ENCODE results near the gene TUBGCP2. TPM values are rescaled to one million over a fixed set of nuclear protein-coding genes. Genes with fewer than 3 reads are reported as not detected.
A peak's percentile ranks its signal among the peaks of the same experiment; 100 is the strongest.
"Not testable (repeated sequence)": the region's sequence is repeated elsewhere in the genome, so short reads cannot be mapped to it uniquely, and the experiment has no call there.

The TUBGCP2 gene
- total RNA-seq, 2 experiments from 2014 or later: 43.3 to 50.2 TPM

DNA sequence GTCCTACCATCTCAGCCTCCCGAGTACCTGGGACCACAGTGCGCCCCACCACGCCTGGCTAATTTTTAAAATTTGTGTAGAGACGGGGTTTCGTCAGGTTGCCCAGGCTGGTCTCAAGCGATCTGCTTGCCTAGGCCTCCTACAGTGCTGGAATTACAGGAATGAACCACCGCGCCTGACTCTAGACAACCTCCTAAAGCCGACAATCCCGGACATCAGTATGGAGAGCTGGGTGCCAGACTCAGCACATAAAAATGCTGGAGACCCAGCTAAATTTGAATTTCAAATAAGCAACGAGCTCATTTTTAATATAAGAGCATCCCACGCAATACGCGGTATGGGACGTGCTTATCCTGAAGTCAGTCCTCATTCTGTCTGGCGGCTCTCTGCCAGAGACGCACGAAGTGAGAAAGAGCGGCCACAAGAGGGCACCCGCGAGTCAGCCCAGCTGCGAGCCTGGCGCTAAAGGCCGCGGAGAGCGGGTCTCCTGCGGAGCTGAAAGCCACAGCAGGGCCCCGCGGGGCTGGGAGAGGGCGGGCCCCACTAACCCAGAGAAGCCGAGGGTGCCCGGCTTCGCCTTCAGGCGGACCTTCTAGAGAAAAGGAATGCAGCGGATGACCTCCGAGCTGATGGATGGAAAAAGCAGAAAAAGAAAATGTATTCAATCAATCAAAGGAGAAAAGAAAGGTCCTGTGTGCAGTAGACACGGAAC is 21.0 kb upstream of the TUBGCP2 start:
- H3K27ac Mint-ChIP-seq: no peak overlapping the region
- no peaks in the 10 kb centered on the region for H3K9me3 Mint-ChIP-seq (ENCODE audit: low read depth)
- ATAC-seq (peak; percentile 96), DNase-seq (peak; percentile 94)
- intact Hi-C loops (cut with DNase I, micrococcal nuclease): loop anchor here (1.0 to 5.0 kb wide), 7 partner anchors 44 to 193 kb away; partner anchors contain the start of genes MTG1 (in 2 of the 2) and ECHS1 (in 1 of the 2)
- ChIA-PET CTCF (interaction anchor here (0.6 to 1.8 kb wide), 26 partner anchors 9 to 289 kb away, joined by 3 to 14 read pairs (median 4); partner anchors contain the start of gene PRAP1), POLR2A (interaction anchor here (1.2 kb wide), 1 partner anchor 109 kb away, joined by 6 read pairs; no protein-coding TSS in a partner anchor)
- H3K4me1 Mint-ChIP-seq: peaks cover 10% of the 10 kb centered on the region
- H3K4me3 Mint-ChIP-seq: peak overlapping the region; percentile 23
- H3K36me3 Mint-ChIP-seq (ENCODE audit: low read depth): no peaks in the 10 kb centered on the region
- H3K27me3 Mint-ChIP-seq: peaks cover 31% of the 10 kb centered on the region

DNA sequence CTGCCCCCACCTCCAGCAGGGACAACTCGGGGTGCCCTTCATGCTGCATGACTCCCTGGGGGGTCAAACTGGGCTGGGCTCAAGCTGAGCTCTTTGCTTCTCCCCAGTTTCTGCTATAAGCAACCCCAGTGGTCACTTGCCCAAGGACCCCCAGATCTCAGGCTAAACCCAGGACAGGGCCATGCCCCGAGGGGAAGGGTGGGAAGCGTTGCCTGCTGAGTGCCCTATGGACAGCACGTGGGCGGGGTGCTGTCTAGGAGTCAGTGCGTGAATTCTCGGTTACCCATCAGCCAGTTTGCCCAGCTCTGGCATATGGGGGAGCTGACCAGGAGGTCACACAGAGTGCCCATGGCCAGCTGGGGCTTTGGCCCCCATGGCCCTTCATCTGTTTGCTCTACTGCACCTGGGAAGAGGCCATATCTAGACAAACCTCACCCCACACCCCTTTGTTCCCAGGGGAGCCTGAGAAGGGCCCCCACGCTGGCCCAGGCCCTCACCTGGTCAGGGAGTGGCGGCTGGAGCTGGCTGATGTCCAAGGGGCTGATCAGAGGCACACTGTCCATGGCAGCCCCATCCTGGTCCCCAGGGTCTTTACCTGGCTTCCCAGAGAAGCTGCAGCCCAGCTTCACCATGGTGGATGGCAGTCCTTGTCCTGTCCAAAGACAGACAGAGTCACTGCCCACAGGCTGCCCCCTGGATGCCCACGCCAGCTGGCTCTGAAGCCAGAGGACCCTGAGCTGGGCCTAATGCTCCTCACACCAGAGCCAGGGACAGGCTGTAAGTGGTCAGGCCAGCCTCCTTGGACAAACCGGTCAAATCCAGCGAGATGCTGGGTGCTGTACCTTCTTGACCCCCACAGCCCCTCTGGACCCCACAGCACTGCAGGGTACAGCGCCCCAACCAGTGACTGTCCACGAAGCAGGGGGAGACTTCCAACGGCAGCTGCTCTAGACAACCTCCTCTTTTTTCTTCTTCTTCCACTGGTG is 20.0 kb upstream of the TUBGCP2 start:
- Mint-ChIP-seq H3K4me3 (no peak overlapping the region), H3K36me3 (ENCODE audit: low read depth) (no peaks in the 10 kb centered on the region), H3K4me1 (peaks cover 10% of the 10 kb centered on the region), H3K27me3 (peaks cover 29% of the 10 kb centered on the region), H3K27ac (no peak overlapping the region), H3K9me3 (ENCODE audit: low read depth) (no peaks in the 10 kb centered on the region)
- intact Hi-C loops (cut with DNase I, micrococcal nuclease): loop anchor here (1.0 to 5.0 kb wide), 7 partner anchors 45 to 194 kb away; partner anchors contain the start of genes MTG1 (in 2 of the 2) and ECHS1 (in 1 of the 2)
- DNase-seq (no peak), ATAC-seq (no peak)
- ChIA-PET POLR2A (interaction anchor here (1.2 kb wide), 1 partner anchor 110 kb away, joined by 6 read pairs; no protein-coding TSS in a partner anchor), CTCF (interaction anchor here (0.6 to 1.8 kb wide), 24 partner anchors 8 to 698 kb away, joined by 3 to 14 read pairs (median 4); partner anchors contain the start of gene PRAP1)

DNA sequence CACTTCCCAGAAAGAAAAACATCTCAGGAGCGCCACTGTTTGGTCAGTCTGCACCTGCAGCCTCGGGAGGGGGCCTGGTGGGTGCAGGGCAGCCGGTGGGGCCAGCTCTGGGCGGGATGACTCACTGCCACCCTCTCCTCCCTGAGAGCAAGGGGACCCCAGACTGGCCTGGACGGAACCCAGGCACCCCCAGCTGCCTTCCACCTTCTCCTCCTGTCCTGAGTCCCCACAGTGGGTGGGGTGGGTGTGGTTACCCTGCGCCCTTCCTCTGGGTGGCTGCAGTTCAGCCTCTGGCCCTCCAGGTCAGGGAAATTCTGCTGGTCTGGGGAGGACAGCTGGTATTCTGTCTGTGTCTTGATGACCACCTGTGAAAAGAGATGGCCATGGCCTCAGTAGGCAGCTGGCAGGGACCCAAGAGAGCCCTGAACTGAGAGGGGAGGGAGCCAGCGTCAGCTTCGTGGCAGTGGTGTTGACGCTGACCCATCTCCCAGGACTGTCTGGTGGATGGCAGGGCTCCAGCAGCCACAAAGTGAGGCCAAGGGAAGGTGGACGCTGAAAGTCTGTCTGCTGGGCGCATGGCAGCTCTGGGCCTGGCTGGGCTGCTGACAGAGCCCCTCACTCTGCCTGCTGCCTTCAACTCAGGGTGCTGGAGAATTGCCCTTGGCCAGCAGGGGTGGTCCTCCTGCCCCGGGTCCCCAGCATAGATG is 19.1 kb upstream of the TUBGCP2 start:
- intact Hi-C loops (cut with DNase I, micrococcal nuclease): loop anchor here (2.0 to 5.0 kb wide), 3 partner anchors 64 to 194 kb away; partner anchors contain the start of gene MTG1 (in 1 of the 2)
- H3K4me1 Mint-ChIP-seq: peaks cover 10% of the 10 kb centered on the region
- ATAC-seq: no peak
- H3K27me3 Mint-ChIP-seq: peaks cover 25% of the 10 kb centered on the region
- H3K27ac Mint-ChIP-seq: no peak overlapping the region
- CTCF ChIA-PET: interaction anchor here (0.6 to 1.0 kb wide), 2 partner anchors 62 to 697 kb away, joined by 3 to 4 read pairs; no protein-coding TSS in a partner anchor
- no peaks in the 10 kb centered on the region for H3K9me3 Mint-ChIP-seq (ENCODE audit: low read depth)
- no peaks in the 10 kb centered on the region for H3K36me3 Mint-ChIP-seq (ENCODE audit: low read depth)
- POLR2A ChIA-PET: no interaction called here
- H3K4me3 Mint-ChIP-seq: no peak overlapping the region
- DNase-seq: no peak

DNA sequence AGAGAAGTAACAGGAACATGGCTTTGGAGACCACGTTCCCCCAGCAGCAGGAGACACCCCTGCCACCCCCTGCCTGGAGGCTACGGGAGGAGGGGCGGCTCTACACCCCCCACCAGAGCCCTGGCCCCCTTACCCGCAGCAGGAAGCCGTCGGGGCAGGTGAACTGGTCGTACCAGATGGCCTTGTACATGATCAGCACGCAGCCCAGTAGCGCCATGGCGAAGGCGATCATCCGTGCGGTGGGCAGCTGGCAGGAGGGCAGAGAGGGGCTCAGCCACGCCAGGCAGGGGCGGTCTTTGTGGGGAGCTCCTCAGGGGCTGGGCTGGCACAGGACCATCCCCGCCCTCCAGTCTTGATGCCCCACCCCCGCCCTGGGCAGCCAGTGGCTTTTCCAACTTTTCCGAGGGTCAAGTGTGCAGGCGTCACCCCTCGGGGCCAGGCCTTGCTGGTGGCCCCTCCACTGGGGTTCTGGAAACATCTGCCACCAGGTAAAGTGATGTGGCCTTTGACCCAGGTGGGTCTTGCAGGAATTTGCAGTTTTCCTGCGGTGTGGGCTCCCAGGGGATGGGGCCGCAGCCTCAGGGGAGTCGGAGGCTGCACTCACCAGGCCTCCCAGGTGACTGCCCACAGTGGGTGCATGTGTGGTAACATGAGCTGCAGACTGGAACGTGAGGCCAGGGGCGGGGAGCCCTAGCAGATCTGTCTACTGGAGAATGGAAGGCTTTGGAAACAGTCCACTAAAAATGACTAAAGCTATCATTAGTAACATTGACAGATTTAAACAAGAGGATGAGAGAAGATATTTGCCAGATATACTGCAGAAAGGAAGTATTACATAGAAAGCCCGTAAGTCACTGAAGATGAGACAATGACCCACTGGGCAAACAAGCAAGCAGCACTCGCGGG is 18.3 kb upstream of the TUBGCP2 start:
- ChIA-PET CTCF (interaction anchor here (1.0 kb wide), 1 partner anchor 63 kb away, joined by 3 read pairs; no protein-coding TSS in a partner anchor), POLR2A (no interaction called here)
- DNase-seq (no peak), ATAC-seq (no peak)
- H3K4me1 Mint-ChIP-seq: peaks cover 10% of the 10 kb centered on the region
- no peak overlapping the region for H3K4me3 Mint-ChIP-seq
- no peak overlapping the region for H3K27ac Mint-ChIP-seq
- intact Hi-C loops (cut with DNase I, micrococcal nuclease): loop anchor here in 1 of 2 experiments (5.0 kb wide), 2 partner anchors 65 to 195 kb away; partner anchors contain the start of gene MTG1
- H3K36me3 Mint-ChIP-seq (ENCODE audit: low read depth): no peaks in the 10 kb centered on the region
- H3K27me3 Mint-ChIP-seq: peaks cover 21% of the 10 kb centered on the region
- H3K9me3 Mint-ChIP-seq (ENCODE audit: low read depth): no peaks in the 10 kb centered on the region

DNA sequence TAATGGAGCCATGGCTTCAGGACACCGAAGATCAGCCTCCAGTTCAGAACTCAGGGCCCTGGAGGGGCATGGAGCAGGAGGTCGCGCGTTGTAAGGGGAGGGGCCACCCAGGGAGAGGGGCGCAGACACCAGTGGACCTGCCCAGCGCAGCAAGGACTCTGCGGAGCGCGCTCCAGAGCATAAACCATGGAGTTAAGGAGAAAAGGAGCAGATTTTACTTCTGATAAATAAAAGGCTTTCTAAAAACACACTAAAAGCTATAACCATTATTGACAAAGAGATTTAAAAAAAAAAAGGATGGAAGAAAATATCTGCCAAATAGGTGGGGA is 17.5 kb upstream of the TUBGCP2 start:
- intact Hi-C loops (cut with DNase I, micrococcal nuclease): loop anchor here in 1 of 2 experiments (5.0 kb wide), 2 partner anchors 66 to 196 kb away; partner anchors contain the start of gene MTG1
- DNase-seq: no peak
- no peaks in the 10 kb centered on the region for H3K36me3 Mint-ChIP-seq (ENCODE audit: low read depth)

DNA sequence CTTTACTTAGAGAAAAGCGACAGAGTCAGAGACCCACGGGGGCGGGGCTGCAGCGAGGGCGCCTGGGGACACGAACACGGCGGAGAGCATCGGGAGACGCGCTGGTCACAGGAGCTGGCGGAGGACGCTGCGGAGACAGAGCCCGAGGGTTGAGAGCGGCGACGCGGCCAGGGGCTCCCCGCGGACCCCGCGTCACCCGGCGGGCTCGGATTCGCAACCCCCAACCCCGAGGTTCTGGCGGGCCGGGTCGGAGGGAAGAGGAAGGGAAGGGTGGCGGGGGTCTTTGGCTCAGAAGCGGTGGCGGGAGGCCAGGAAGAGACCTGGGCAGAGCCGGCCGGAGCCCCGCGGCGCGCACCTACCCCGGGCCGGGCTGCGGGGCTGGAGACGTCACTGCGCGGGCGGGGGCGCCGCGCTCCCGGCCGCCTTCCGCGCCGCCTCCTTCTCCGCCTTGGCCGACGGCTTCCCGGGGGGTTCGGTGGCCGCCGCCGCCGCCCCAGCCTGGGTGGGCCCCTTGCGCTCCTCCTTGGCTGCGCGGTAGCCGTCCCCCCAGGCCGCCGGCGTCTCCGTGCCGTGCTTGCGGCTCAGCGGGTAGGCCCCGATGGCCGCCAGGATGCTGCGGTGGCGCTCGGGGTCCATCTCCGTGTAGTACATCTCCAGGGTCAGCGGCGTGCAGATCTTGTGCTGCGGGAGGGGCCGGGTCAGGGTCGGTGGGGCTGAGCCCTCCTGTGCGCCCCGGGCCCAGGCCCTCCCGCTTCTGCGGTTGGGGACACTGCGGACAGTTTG is 17.0 kb upstream of the TUBGCP2 start:
- peak; percentile 38 for DNase-seq
- Mint-ChIP-seq H3K4me3 (peak overlapping the region; percentile 57), H3K9me3 (ENCODE audit: low read depth) (no peaks in the 10 kb centered on the region), H3K27ac (no peak overlapping the region), H3K4me1 (peaks cover 10% of the 10 kb centered on the region), H3K36me3 (ENCODE audit: low read depth) (no peaks in the 10 kb centered on the region), H3K27me3 (peaks cover 21% of the 10 kb centered on the region)
- ATAC-seq: no peak
- ChIA-PET POLR2A (no interaction called here), CTCF (no interaction called here)
- intact Hi-C loops (cut with DNase I, micrococcal nuclease): loop anchor here (2.0 to 5.0 kb wide), 3 partner anchors 53 to 197 kb away; partner anchors contain the start of genes MTG1 (in 1 of the 2) and PAOX (in 1 of the 2)

More for the DNA sequence above, 17.5 kb upstream of the TUBGCP2 start:
- no peak for ATAC-seq
- no peak overlapping the region for H3K27ac Mint-ChIP-seq
- peaks cover 10% of the 10 kb centered on the region for H3K4me1 Mint-ChIP-seq
- peaks cover 21% of the 10 kb centered on the region for H3K27me3 Mint-ChIP-seq
- ChIA-PET POLR2A (no interaction called here), CTCF (no interaction called here)
- H3K9me3 Mint-ChIP-seq (ENCODE audit: low read depth): no peaks in the 10 kb centered on the region
- no peak overlapping the region for H3K4me3 Mint-ChIP-seq

DNA sequence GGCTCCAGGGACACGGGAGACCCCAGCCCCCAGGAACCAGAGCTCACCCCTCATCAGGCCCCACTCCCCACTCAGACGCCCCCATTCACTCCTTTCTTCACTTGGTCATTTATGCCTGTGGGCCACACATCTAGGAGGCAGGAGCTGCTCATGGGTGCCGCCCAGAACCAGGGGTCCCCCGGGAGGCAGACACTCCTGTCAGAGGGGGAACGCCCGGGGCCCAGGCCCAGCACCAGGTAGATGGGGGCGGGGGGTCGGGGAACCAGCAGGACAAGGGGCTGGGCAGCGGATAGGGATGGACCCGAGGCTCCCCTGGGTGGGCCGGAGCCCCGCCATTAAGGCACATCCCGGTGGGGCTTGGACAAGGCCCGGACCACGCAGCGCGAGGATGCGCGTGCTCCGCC is 16.2 kb upstream of the TUBGCP2 start:
- Mint-ChIP-seq H3K9me3 (ENCODE audit: low read depth) (no peaks in the 10 kb centered on the region), H3K27ac (no peak overlapping the region), H3K27me3 (peaks cover 25% of the 10 kb centered on the region), H3K36me3 (ENCODE audit: low read depth) (no peaks in the 10 kb centered on the region), H3K4me1 (peaks cover 10% of the 10 kb centered on the region), H3K4me3 (no peak overlapping the region)
- DNase-seq: no peak
- POLR2A ChIA-PET: no interaction called here
- CTCF ChIA-PET: interaction anchor here (1.1 to 1.4 kb wide), 2 partner anchors 11 to 32 kb away, joined by 4 to 5 read pairs; no protein-coding TSS in a partner anchor
- intact Hi-C loops (cut with DNase I, micrococcal nuclease): loop anchor here (1.0 to 5.0 kb wide), 4 partner anchors 16 to 197 kb away; partner anchors contain the start of genes MTG1 (in 1 of the 2) and PAOX (in 1 of the 2)
- ATAC-seq: no peak

DNA sequence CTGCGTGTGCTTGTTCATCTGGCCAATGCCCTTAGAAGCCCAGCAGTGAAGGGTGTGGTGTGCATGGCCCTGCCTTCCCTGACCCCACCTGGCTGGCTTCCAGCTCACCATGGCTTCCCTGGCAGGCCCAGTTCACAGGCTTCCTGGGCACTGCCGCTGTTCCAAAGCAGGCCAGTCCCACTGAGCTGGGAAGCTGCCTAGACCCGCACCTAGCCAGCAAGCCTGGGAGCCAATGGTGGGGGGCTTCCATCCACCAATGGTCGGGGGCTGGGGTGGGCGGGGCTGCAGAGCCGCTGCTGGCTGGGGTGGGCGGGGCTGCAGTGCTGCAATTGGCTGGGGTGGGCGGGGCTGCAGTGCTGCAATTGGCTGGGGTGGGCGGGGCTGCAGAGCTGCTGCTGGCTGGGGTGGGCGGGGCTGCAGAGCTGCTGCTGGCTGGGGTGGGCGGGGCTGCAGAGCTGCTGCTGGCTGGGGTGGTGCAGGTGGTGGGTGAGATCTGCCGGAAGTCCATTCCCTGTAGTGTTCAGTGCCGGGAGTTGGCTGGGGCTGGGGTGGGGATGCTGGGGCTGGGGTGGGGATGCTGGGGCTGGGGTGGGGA is 15.6 kb upstream of the TUBGCP2 start:
- no peaks in the 10 kb centered on the region for H3K36me3 Mint-ChIP-seq (ENCODE audit: low read depth)
- peaks cover 7% of the 10 kb centered on the region for H3K4me1 Mint-ChIP-seq
- ATAC-seq: peak; percentile 85
- H3K4me3 Mint-ChIP-seq: no peak overlapping the region
- H3K27ac Mint-ChIP-seq: no peak overlapping the region
- peak; percentile 84 for DNase-seq
- intact Hi-C loops (cut with DNase I, micrococcal nuclease): loop anchor here in 1 of 2 experiments (1.0 to 2.0 kb wide), 2 partner anchors 15 to 55 kb away; partner anchors contain the start of gene PAOX
- POLR2A ChIA-PET: no interaction called here
- CTCF ChIA-PET: interaction anchor here (0.8 to 1.4 kb wide), 3 partner anchors 10 to 670 kb away, joined by 3 to 5 read pairs (median 4); no protein-coding TSS in a partner anchor
- H3K9me3 Mint-ChIP-seq (ENCODE audit: low read depth): no peaks in the 10 kb centered on the region
- H3K27me3 Mint-ChIP-seq: peaks cover 26% of the 10 kb centered on the region

DNA sequence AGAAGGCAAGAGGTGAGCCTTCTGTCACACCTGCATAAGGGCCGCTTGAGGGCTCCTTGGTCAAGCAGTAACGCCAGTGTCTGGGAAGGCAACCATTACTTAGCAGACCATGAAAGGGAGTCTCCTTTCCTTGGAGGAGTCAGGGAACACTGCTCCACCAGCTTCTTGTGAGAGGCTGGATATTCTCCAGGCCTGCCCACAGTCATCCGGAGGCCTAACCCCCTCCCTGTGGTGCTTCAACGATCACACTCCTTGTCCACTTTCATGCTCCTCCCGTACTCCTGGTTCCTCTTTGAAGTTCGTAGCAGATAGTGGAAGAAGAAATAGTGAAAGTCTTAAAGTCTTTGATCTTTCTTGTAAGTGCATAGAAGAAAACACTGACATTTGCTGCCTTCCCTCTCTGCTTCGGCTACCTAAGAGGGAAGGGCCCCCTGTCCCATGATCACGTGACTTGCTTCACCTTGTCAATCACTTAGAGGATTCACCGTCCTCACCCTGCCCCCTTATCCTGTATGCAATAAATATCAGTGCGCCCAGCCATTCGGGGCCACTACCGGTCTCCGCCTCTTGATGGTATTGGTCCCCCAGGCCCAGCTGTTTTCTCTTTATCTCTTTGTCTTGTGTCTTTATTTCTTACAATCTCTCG is 13.5 kb upstream of the TUBGCP2 start:
- H3K36me3 Mint-ChIP-seq (ENCODE audit: low read depth); H3K27ac Mint-ChIP-seq; DNase-seq; ATAC-seq; H3K4me3 Mint-ChIP-seq; intact Hi-C loops (cut with DNase I, micrococcal nuclease); H3K9me3 Mint-ChIP-seq (ENCODE audit: low read depth); H3K4me1 Mint-ChIP-seq; POLR2A ChIA-PET: not testable (repeated sequence)
- CTCF ChIA-PET: interaction anchor here (0.6 kb wide), 1 partner anchor 33 kb away, joined by 3 read pairs; no protein-coding TSS in a partner anchor
- peaks cover 19% of the 10 kb centered on the region for H3K27me3 Mint-ChIP-seq
